ENCODE results near the gene MAD2L2.

MAD2L2 gene

GRCh38 chr1:11648039-11648438, 32.9 kb downstream of the MAD2L2 start:
- Histone ChIP-seq H3K14ac (ENCODE audit: low read length) (peak overlapping the region; percentile 17), H3K9me3 (replicated peaks in 1 of 2; ENCODE audit: control insufficient read depth in 2 of 2, insufficient read depth in 1 of 2, low read depth in 1 of 2, low read length in 2 of 2) (no peaks in the 10 kb centered on the region), H3K79me1 (ENCODE audit: low read depth, low read length) (no peaks in the 10 kb centered on the region), H3K27me3 (ENCODE audit: control insufficient read depth in 3 of 3, insufficient read depth in 3 of 3, low read depth in 1 of 3, low read length in 3 of 3) (peaks cover 2 to 55% (median 36%) of the 10 kb centered on the region in 3 experiments), H3K4ac (ENCODE audit: low read length) (no peak overlapping the region), H3K18ac (ENCODE audit: low read length) (peak overlapping the region; percentile 25), H3K4me3 (ENCODE audit: low read length in 2 of 2) (no peak overlapping the region), H3K4me1 (ENCODE audit: control insufficient read depth in 2 of 2, insufficient read depth in 1 of 2, low read depth in 1 of 2, low read length in 2 of 2) (peaks cover 0 to 12% of the 10 kb centered on the region in 2 donors), H4K8ac (ENCODE audit: low read depth, low read length) (peak overlapping the region; percentile 32), H3K36me3 (replicated peaks in 1 of 2; ENCODE audit: control insufficient read depth in 2 of 2, insufficient read depth in 2 of 2, low read length in 2 of 2) (no peaks in the 10 kb centered on the region), H3K27ac (replicated peaks; ENCODE audit: low read length) (no peak overlapping the region), H2BK5ac (ENCODE audit: low read length) (peak overlapping the region; percentile 60), H2BK12ac (ENCODE audit: low read length) (no peak overlapping the region), H3K4me2 (ENCODE audit: insufficient read depth, low read length, poor library complexity, severe bottlenecking) (no peak overlapping the region), H2BK15ac (ENCODE audit: low read length) (no peak overlapping the region), H4K91ac (ENCODE audit: low read depth, low read length, poor library complexity) (no peak overlapping the region), H2AK5ac (ENCODE audit: low read depth, low read length) (peak overlapping the region; percentile 73), H2AFZ (ENCODE audit: low read length) (no peak overlapping the region), H3K9ac (ENCODE audit: low read depth, low read length, poor library complexity) (peak overlapping the region; percentile 40), H3K23ac (ENCODE audit: low read depth, low read length, poor library complexity) (no peak overlapping the region), H2BK120ac (ENCODE audit: low read depth, low read length) (peak overlapping the region; percentile 57)
- no CpG with 5 or more reads among the region's 6 CpGs for WGBS, 2 donors (ENCODE audit: extremely low coverage in 2 of 2, insufficient read length in 2 of 2, insufficient replicate concordance in 1 of 2)
- no peak for DNase-seq (ENCODE audit: low spot score)

GRCh38 chr1:11647333-11647732, 33.6 kb downstream of the MAD2L2 start:
- H3K4me3 ChIP-seq (ENCODE audit: low read length in 2 of 2) = no peak overlapping the region
- H3K4me2 ChIP-seq (ENCODE audit: insufficient read depth, low read length, poor library complexity, severe bottlenecking) = no peak overlapping the region
- no peak overlapping the region for H2BK120ac ChIP-seq (ENCODE audit: low read depth, low read length)
- H3K14ac ChIP-seq (ENCODE audit: low read length) = no peak overlapping the region
- H3K9ac ChIP-seq (ENCODE audit: low read depth, low read length, poor library complexity) = no peak overlapping the region
- no CpG with 5 or more reads among the region's 7 CpGs for WGBS, 2 donors (ENCODE audit: extremely low coverage in 2 of 2, insufficient read length in 2 of 2, insufficient replicate concordance in 1 of 2)
- H4K8ac ChIP-seq (ENCODE audit: low read depth, low read length) = no peak overlapping the region
- no peak overlapping the region for H3K23ac ChIP-seq (ENCODE audit: low read depth, low read length, poor library complexity)
- H3K79me1 ChIP-seq (ENCODE audit: low read depth, low read length) = no peaks in the 10 kb centered on the region
- no peak overlapping the region for H2BK5ac ChIP-seq (ENCODE audit: low read length)
- no peak overlapping the region for H2AFZ ChIP-seq (ENCODE audit: low read length)
- H3K4ac ChIP-seq (ENCODE audit: low read length) = no peak overlapping the region
- no peak for DNase-seq (ENCODE audit: low spot score)
- no peak overlapping the region for H3K18ac ChIP-seq (ENCODE audit: low read length)
- H4K91ac ChIP-seq (ENCODE audit: low read depth, low read length, poor library complexity) = no peak overlapping the region
- H3K27me3 ChIP-seq (ENCODE audit: control insufficient read depth in 3 of 3, insufficient read depth in 3 of 3, low read depth in 1 of 3, low read length in 3 of 3) = peaks cover 2 to 48% (median 32%) of the 10 kb centered on the region in 3 experiments
- H3K4me1 ChIP-seq (ENCODE audit: control insufficient read depth in 2 of 2, insufficient read depth in 1 of 2, low read depth in 1 of 2, low read length in 2 of 2) = peaks cover 0 to 12% of the 10 kb centered on the region in 2 donors
- no peaks in the 10 kb centered on the region for H3K36me3 ChIP-seq (replicated peaks in 1 of 2; ENCODE audit: control insufficient read depth in 2 of 2, insufficient read depth in 2 of 2, low read length in 2 of 2)
- no peaks in the 10 kb centered on the region for H3K9me3 ChIP-seq (replicated peaks in 1 of 2; ENCODE audit: control insufficient read depth in 2 of 2, insufficient read depth in 1 of 2, low read depth in 1 of 2, low read length in 2 of 2)
- no peak overlapping the region for H2BK15ac ChIP-seq (ENCODE audit: low read length)
- no peak overlapping the region for H3K27ac ChIP-seq (replicated peaks; ENCODE audit: low read length)
- H2BK12ac ChIP-seq (ENCODE audit: low read length) = no peak overlapping the region
- no peak overlapping the region for H2AK5ac ChIP-seq (ENCODE audit: low read depth, low read length)

- no peaks in the 10 kb centered on the region for H3K79me1 ChIP-seq (ENCODE audit: low read depth, low read length)
Observed at GRCh38 chr1:11646317-11646716, 34.6 kb downstream of the MAD2L2 start.

GRCh38 chr1:11645670-11646265, 35.2 kb downstream of the MAD2L2 start:
- Histone ChIP-seq H3K9ac (ENCODE audit: low read depth, low read length, poor library complexity) (no peak overlapping the region), H2AFZ (ENCODE audit: low read length) (no peak overlapping the region), H2BK5ac (ENCODE audit: low read length) (no peak overlapping the region), H2BK15ac (ENCODE audit: low read length) (peak overlapping the region; percentile 79), H4K91ac (ENCODE audit: low read depth, low read length, poor library complexity) (no peak overlapping the region), H3K14ac (ENCODE audit: low read length) (no peak overlapping the region), H3K4me1 (ENCODE audit: control insufficient read depth in 2 of 2, insufficient read depth in 1 of 2, low read depth in 1 of 2, low read length in 2 of 2) (peaks cover 0 to 15% of the 10 kb centered on the region in 2 donors), H3K79me1 (ENCODE audit: low read depth, low read length) (no peaks in the 10 kb centered on the region), H3K4ac (ENCODE audit: low read length) (no peak overlapping the region), H2AK5ac (ENCODE audit: low read depth, low read length) (peak overlapping the region; percentile 94), H3K4me3 (ENCODE audit: low read length in 2 of 2) (no peak overlapping the region), H3K23ac (ENCODE audit: low read depth, low read length, poor library complexity) (no peak overlapping the region), H2BK12ac (ENCODE audit: low read length) (no peak overlapping the region), H3K9me3 (replicated peaks in 1 of 2; ENCODE audit: control insufficient read depth in 2 of 2, insufficient read depth in 1 of 2, low read depth in 1 of 2, low read length in 2 of 2) (no peaks in the 10 kb centered on the region), H3K4me2 (ENCODE audit: insufficient read depth, low read length, poor library complexity, severe bottlenecking) (no peak overlapping the region), H2BK120ac (ENCODE audit: low read depth, low read length) (no peak overlapping the region), H3K27ac (replicated peaks; ENCODE audit: low read length) (no peak overlapping the region), H3K36me3 (replicated peaks in 1 of 2; ENCODE audit: control insufficient read depth in 2 of 2, insufficient read depth in 2 of 2, low read length in 2 of 2) (no peaks in the 10 kb centered on the region), H4K8ac (ENCODE audit: low read depth, low read length) (no peak overlapping the region), H3K27me3 (ENCODE audit: control insufficient read depth in 3 of 3, insufficient read depth in 3 of 3, low read depth in 1 of 3, low read length in 3 of 3) (peaks cover 0 to 35% (median 19%) of the 10 kb centered on the region in 3 experiments), H3K18ac (ENCODE audit: low read length) (no peak overlapping the region)
- WGBS, 2 donors (ENCODE audit: extremely low coverage in 2 of 2, insufficient read length in 2 of 2, insufficient replicate concordance in 1 of 2) = no CpG with 5 or more reads among the region's 8 CpGs
- peak; percentile 76 for DNase-seq (ENCODE audit: low spot score)

More at GRCh38 chr1:11646317-11646716, 34.6 kb downstream of the MAD2L2 start:
- H2BK120ac ChIP-seq (ENCODE audit: low read depth, low read length) = no peak overlapping the region
- peaks cover 0 to 15% of the 10 kb centered on the region in 2 donors for H3K4me1 ChIP-seq (ENCODE audit: control insufficient read depth in 2 of 2, insufficient read depth in 1 of 2, low read depth in 1 of 2, low read length in 2 of 2)
- WGBS, 2 donors (ENCODE audit: extremely low coverage in 2 of 2, insufficient read length in 2 of 2, insufficient replicate concordance in 1 of 2) = no CpG with 5 or more reads among the region's 9 CpGs
- no peak overlapping the region for H3K4ac ChIP-seq (ENCODE audit: low read length)
- no peak overlapping the region for H4K8ac ChIP-seq (ENCODE audit: low read depth, low read length)
- H3K36me3 ChIP-seq (replicated peaks in 1 of 2; ENCODE audit: control insufficient read depth in 2 of 2, insufficient read depth in 2 of 2, low read length in 2 of 2) = no peaks in the 10 kb centered on the region
- H3K4me2 ChIP-seq (ENCODE audit: insufficient read depth, low read length, poor library complexity, severe bottlenecking) = no peak overlapping the region
- no peak overlapping the region for H3K4me3 ChIP-seq (ENCODE audit: low read length in 2 of 2)
- H3K9me3 ChIP-seq (replicated peaks in 1 of 2; ENCODE audit: control insufficient read depth in 2 of 2, insufficient read depth in 1 of 2, low read depth in 1 of 2, low read length in 2 of 2) = no peaks in the 10 kb centered on the region
- H3K9ac ChIP-seq (ENCODE audit: low read depth, low read length, poor library complexity) = no peak overlapping the region
- H2AFZ ChIP-seq (ENCODE audit: low read length) = no peak overlapping the region
- peak overlapping the region; percentile 71 for H3K23ac ChIP-seq (ENCODE audit: low read depth, low read length, poor library complexity)
- peak overlapping the region; percentile 79 for H2BK15ac ChIP-seq (ENCODE audit: low read length)
- H3K14ac ChIP-seq (ENCODE audit: low read length) = no peak overlapping the region
- H4K91ac ChIP-seq (ENCODE audit: low read depth, low read length, poor library complexity) = no peak overlapping the region
- H3K18ac ChIP-seq (ENCODE audit: low read length) = no peak overlapping the region
- no peak overlapping the region for H3K27ac ChIP-seq (replicated peaks; ENCODE audit: low read length)
- peaks cover 2 to 38% (median 25%) of the 10 kb centered on the region in 3 experiments for H3K27me3 ChIP-seq (ENCODE audit: control insufficient read depth in 3 of 3, insufficient read depth in 3 of 3, low read depth in 1 of 3, low read length in 3 of 3)
- peak overlapping the region; percentile 94 for H2AK5ac ChIP-seq (ENCODE audit: low read depth, low read length)
- no peak for DNase-seq (ENCODE audit: low spot score)
- H2BK12ac ChIP-seq (ENCODE audit: low read length) = no peak overlapping the region
- H2BK5ac ChIP-seq (ENCODE audit: low read length) = no peak overlapping the region

All from neuronal stem cell (in vitro differentiated cells).